Trophoblast cell (in vitro differentiated cells and primary cell): ENCODE measurements around the gene DMXL2. TPM values are rescaled to one million over a fixed set of nuclear protein-coding genes. Genes with fewer than 3 reads are reported as not detected.

ENCODE experiments used
- DNase-seq, 2 donors: peaks; one replicate each; pipeline ENCODE4 v3.0.0-alpha.2; 2016
- H2AFZ ChIP-seq: 2 replicates; pipeline ENCODE4 v1.6.1; 2013; ENCODE audit warnings: low read length, moderate library complexity, mild to moderate bottlenecking; ENCODE audit not compliant: insufficient read depth, poor library complexity
- H2AK5ac ChIP-seq: 2 replicates; pipeline ENCODE4 v1.6.1; 2013; ENCODE audit warnings: mild to moderate bottlenecking, low read length
- H2BK120ac ChIP-seq: 2 replicates; pipeline ENCODE4 v1.6.1; 2013; ENCODE audit warnings: low read length, mild to moderate bottlenecking, moderate library complexity; ENCODE audit not compliant: insufficient read depth, poor library complexity
- H2BK12ac ChIP-seq: 2 replicates; pipeline ENCODE4 v1.6.1; 2013; ENCODE audit warnings: mild to moderate bottlenecking, low read length, moderate library complexity
- H2BK5ac ChIP-seq: 2 replicates; pipeline ENCODE4 v1.6.1; 2013; ENCODE audit warnings: low read length, low read depth, moderate library complexity, mild to moderate bottlenecking; ENCODE audit not compliant: poor library complexity
- H3K14ac ChIP-seq: 2 replicates; pipeline ENCODE4 v1.6.1; 2013; ENCODE audit warnings: mild to moderate bottlenecking, low read length
- H3K18ac ChIP-seq: 2 replicates; pipeline ENCODE4 v1.6.1; 2013; ENCODE audit warnings: mild to moderate bottlenecking, low read length
- H3K23ac ChIP-seq: 2 replicates; pipeline ENCODE4 v1.6.1; 2013; ENCODE audit warnings: low read length
- H3K27ac ChIP-seq: 2 replicates; pipeline ENCODE4 v1.5.1; 2013; ENCODE audit warnings: low read depth, mild to moderate bottlenecking, inconsistent platforms, low read length, moderate library complexity
- H3K27me3 ChIP-seq: 2 replicates; pipeline ENCODE4 v1.6.1; 2013; ENCODE audit warnings: inconsistent platforms, mild to moderate bottlenecking, low read length, moderate library complexity; ENCODE audit not compliant: insufficient read depth
- H3K36me3 ChIP-seq, 2 experiments: 1 replicate in 1 of 2; 2 replicates in 1 of 2; pipeline ENCODE4 v1.6.1; 2013; ENCODE audit warnings: low read length in 2 of 2, mild to moderate bottlenecking in 2 of 2, moderate library complexity in 1 of 2; ENCODE audit not compliant: insufficient read depth in 2 of 2, control insufficient read depth in 1 of 2
- H3K4ac ChIP-seq: 2 replicates; pipeline ENCODE4 v1.6.1; 2013; ENCODE audit warnings: low read depth, mild to moderate bottlenecking, low read length, moderate library complexity
- H3K4me1 ChIP-seq, 2 experiments: 1 replicate in 1 of 2; 2 replicates in 1 of 2; pipeline ENCODE4 v1.6.1; 2013; ENCODE audit warnings: low read length in 2 of 2, mild to moderate bottlenecking in 2 of 2, moderate library complexity in 1 of 2; ENCODE audit not compliant: insufficient read depth in 2 of 2, control insufficient read depth in 1 of 2
- H3K4me2 ChIP-seq: 2 replicates; pipeline ENCODE4 v1.6.1; 2013; ENCODE audit warnings: inconsistent platforms, mild to moderate bottlenecking, low read length, moderate library complexity
- H3K4me3 ChIP-seq: 2 replicates; pipeline ENCODE4 v1.5.1; 2013; ENCODE audit warnings: mild to moderate bottlenecking, low read depth, low read length, inconsistent platforms
- H3K79me1 ChIP-seq: one replicate; pipeline ENCODE4 v1.6.1; 2013; ENCODE audit warnings: low read length
- H3K79me2 ChIP-seq: 2 replicates; pipeline ENCODE4 v1.6.1; 2013; ENCODE audit warnings: low read length, mild to moderate bottlenecking; ENCODE audit not compliant: control insufficient read depth, insufficient read depth, poor library complexity
- H3K9ac ChIP-seq: 2 replicates; pipeline ENCODE4 v1.6.1; 2013; ENCODE audit warnings: mild to moderate bottlenecking, low read length
- H3K9me3 ChIP-seq: 2 replicates; pipeline ENCODE4 v1.6.1; 2013; ENCODE audit warnings: low read depth, mild to moderate bottlenecking, control low read depth, inconsistent platforms, low read length; ENCODE audit not compliant: insufficient read depth
- H4K12ac ChIP-seq: 2 replicates; pipeline ENCODE4 v1.6.1; 2013; ENCODE audit warnings: low read depth, mild to moderate bottlenecking, low read length, moderate library complexity
- H4K8ac ChIP-seq: 2 replicates; pipeline ENCODE4 v1.6.1; 2013; ENCODE audit warnings: low read depth, mild to moderate bottlenecking, low read length, moderate library complexity
- H4K91ac ChIP-seq: one replicate; pipeline ENCODE4 v1.6.1; 2013; ENCODE audit warnings: low read depth, mild to moderate bottlenecking, low read length, moderate library complexity
- WGBS: extraction: QIAGEN DNeasy Blood & Tissue Kit; methylation state at CpG from one replicate; pipeline ENCODE4 v1.1.7; 2013; ENCODE audit warnings: missing lambda C conversion rate; ENCODE audit not compliant: insufficient read length, insufficient coverage; ENCODE audit errors: extremely low coverage; 5-methylcytosine and 5-hydroxymethylcytosine counted together
- polyA plus RNA-seq: library from polyadenylated mRNA; stranded (reverse); fragments of 200-250 nt; gene quantifications from 2 replicates; pipeline ENCODE4 v1.2.3, GENCODE V29; 2013

Gene DMXL2, protein sequence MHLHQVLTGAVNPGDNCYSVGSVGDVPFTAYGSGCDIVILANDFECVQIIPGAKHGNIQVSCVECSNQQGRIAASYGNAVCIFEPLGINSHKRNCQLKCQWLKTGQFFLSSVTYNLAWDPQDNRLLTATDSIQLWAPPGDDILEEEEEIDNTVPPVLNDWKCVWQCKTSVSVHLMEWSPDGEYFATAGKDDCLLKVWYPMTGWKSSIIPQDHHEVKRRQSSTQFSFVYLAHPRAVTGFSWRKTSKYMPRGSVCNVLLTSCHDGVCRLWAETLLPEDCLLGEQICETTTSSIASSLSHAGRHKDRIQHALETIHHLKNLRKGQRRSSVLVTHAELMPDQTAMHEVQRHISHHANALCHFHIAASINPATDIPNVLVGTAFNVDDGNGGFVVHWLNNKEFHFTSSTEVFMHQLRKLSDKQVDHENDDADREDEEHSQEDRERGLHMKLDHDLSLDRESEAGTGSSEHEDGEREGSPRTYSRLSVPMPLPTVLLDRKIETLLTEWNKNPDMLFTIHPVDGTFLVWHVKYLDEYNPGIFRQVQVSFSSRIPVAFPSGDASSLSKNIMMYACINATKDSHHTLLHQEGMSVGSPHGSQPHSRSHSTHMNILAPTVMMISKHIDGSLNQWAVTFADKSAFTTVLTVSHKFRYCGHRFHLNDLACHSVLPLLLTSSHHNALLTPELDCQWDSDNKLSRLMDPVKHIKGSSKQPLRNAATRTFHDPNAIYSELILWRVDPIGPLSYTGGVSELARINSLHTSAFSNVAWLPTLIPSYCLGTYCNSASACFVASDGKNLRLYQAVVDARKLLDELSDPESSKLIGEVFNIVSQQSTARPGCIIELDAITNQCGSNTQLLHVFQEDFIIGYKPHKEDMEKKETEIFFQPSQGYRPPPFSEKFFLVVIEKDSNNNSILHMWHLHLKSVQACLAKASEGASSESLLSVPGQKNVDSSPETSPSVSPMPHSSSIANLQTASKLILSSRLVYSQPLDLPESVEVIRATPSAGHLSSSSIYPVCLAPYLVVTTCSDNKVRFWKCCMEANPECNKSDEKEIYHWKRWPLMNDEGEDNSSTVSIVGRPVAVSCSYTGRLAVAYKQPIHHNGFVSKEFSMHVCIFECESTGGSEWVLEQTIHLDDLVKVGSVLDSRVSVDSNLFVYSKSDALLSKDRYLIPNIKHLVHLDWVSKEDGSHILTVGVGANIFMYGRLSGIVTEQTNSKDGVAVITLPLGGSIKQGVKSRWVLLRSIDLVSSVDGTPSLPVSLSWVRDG (N-terminal part only)
- polyA plus RNA-seq = 7.7 and 9.5 TPM in 2 replicates

DNA sequence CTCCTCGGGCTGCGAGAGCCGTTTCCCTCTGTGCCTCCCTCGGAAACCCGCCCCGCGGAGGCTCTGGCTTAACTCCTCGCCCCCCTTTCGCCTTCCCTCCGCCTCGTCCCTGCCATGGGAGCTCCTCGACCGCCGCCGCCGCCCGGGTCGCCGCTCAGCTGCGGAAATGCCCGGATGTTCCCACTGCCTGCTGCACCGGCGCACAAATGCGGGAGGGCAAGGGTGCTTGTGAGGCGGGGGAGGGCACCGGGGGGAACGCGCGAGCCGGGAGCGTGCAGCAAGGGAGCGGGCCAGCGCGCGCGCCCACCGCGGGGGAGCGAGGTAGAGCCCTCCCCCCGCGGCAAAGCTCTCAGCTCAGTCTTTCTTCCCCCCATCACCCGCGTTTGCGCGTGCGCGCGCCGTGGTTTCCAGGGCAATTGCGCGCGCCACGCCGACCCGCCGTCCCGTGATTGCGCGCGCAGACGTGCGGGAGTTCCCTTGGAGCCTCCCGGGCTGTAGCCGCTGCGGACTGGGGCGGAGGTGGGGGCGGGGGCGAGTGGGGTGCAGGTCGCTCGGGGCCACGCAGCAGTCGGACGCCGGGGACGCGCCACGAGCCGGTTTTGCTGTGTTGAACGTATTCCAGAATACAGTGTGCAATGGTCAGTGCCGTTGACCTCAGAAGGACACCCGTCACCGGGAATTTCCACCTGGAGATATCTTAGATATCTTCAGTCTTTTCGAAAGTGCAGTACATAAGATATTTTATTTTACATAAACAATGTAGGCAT, at the start of gene DMXL2:
Gene DMXL2, minus strand, starts transcription at position 168 of the 767 bp plus-strand sequence. CDS start 226 bp downstream, outside the sequence.
- H3K27ac ChIP-seq = peak within 1 kb of the TSS; percentile 52
- H2AFZ ChIP-seq = peak within 1 kb of the TSS; percentile 96
- peak within 1 kb of the TSS; percentile 82 for H3K14ac ChIP-seq
- H4K8ac ChIP-seq = peak within 1 kb of the TSS; percentile 59
- peaks cover 9% of the 10 kb centered on the region for H3K79me1 ChIP-seq
- peak within 1 kb of the TSS; percentile 10 for H2BK5ac ChIP-seq
- H3K9ac ChIP-seq = peak within 1 kb of the TSS; percentile 74
- H3K4me3 ChIP-seq = peak within 1 kb of the TSS; percentile 80
- H4K12ac ChIP-seq = peak within 1 kb of the TSS; percentile 82
- peak within 1 kb of the TSS; percentile 20 for H2AK5ac ChIP-seq
- no peak within 1 kb of the TSS for H3K23ac ChIP-seq
- peak within 1 kb of the TSS; percentile 26 for H2BK12ac ChIP-seq
- whole genome bisulfite sequencing = no CpG with 5 or more reads among the region's 83 CpGs
- H2BK120ac ChIP-seq = peak within 1 kb of the TSS; percentile 65
- H3K4ac ChIP-seq = peak within 1 kb of the TSS; percentile 28
- H3K27me3 ChIP-seq = no peaks in the 10 kb centered on the region
- peaks cover 5% of the 10 kb centered on the region for H3K79me2 ChIP-seq
- H3K4me1 ChIP-seq = no peaks in the 10 kb centered on the region
- H3K4me2 ChIP-seq = peak within 1 kb of the TSS; percentile 96
- DNase-seq = peak; percentile 66 to 87
- H3K9me3 ChIP-seq = no peaks in the 10 kb centered on the region
- peak within 1 kb of the TSS; percentile 41 for H4K91ac ChIP-seq
- peak within 1 kb of the TSS; percentile 41 for H3K18ac ChIP-seq
- H3K36me3 ChIP-seq = no peaks in the 10 kb centered on the region

DNA sequence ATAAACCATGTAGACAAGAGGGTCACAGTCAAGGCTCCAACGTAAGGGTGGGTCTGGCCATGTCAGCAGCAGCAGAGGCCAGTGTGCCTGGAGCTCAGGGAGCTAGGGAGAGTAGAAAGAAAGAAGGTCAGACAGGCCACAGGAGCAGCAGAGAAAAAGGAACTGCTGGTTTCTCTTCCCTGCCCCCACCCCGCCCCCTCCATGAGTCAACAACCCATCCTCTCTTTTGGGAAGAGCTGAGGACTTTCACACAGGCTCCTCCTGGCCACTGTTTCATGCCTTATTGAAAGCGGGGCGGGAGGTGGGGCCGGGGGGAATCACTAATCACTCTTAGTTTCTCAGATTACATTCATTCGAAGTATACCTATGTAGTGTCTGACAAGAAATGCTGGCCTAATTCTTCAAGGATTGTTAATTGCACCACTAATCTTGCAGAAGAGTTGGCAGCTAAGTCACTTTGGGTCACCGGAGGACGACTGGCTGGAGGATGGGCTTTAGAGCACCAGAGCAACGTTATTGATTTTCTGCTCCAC, 49.6 kb upstream of the DMXL2 start:
- no peak overlapping the region for H3K18ac ChIP-seq

DNA sequence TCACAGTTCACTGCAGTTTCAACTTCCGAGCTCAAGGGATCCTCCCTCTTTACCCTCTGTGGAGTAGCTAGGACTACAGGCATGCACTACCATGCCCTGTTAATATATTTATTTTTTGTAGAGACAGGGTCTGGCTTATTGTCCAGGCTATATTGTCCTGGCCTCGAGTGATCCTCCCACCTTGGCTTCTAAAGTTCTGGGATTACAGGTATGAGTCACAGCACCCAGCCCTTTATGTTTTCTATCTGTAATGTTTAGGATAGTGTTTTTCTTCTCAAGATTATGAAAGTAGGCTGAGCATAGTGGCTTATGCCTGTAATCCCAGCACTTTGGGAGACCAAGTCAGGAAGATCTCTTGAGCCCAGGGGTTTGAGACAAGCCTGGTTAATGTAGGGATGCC, 46.8 kb upstream of the DMXL2 start:
- Histone ChIP-seq H3K79me1 (no peaks in the 10 kb centered on the region), H3K23ac (no peak overlapping the region)
- WGBS = no CpG with 5 or more reads among the region's 2 CpGs

More for the DNA sequence above, 49.6 kb upstream of the DMXL2 start:
- no CpG with 5 or more reads among the region's 9 CpGs for WGBS
- Histone ChIP-seq H3K79me1 (no peaks in the 10 kb centered on the region), H3K4me3 (no peak overlapping the region), H3K23ac (no peak overlapping the region), H3K4ac (no peak overlapping the region), H3K27me3 (peaks cover 2% of the 10 kb centered on the region), H4K91ac (no peak overlapping the region), H3K14ac (no peak overlapping the region), H2BK12ac (no peak overlapping the region), H3K36me3 (no peaks in the 10 kb centered on the region), H3K9ac (no peak overlapping the region), H3K4me1 (no peaks in the 10 kb centered on the region), H3K27ac (no peak overlapping the region), H4K12ac (no peak overlapping the region), H4K8ac (no peak overlapping the region), H3K79me2 (no peaks in the 10 kb centered on the region), H2BK120ac (no peak overlapping the region), H2BK5ac (no peak overlapping the region), H3K9me3 (no peaks in the 10 kb centered on the region), H2AK5ac (no peak overlapping the region), H3K4me2 (no peak overlapping the region), H2AFZ (no peak overlapping the region)
- no peak for DNase-seq

More for the DNA sequence above, 46.8 kb upstream of the DMXL2 start:
- no peaks in the 10 kb centered on the region for H3K9me3 ChIP-seq
- H3K27ac ChIP-seq = no peak overlapping the region
- no peak overlapping the region for H2BK5ac ChIP-seq
- no peak overlapping the region for H4K8ac ChIP-seq
- H3K4ac ChIP-seq = no peak overlapping the region
- peaks cover 2% of the 10 kb centered on the region for H3K27me3 ChIP-seq
- H3K79me2 ChIP-seq = no peaks in the 10 kb centered on the region
- no peaks in the 10 kb centered on the region for H3K4me1 ChIP-seq
- H2BK12ac ChIP-seq = no peak overlapping the region
- H4K91ac ChIP-seq = no peak overlapping the region
- no peak overlapping the region for H2AFZ ChIP-seq
- H3K18ac ChIP-seq = no peak overlapping the region
- DNase-seq = no peak
- no peak overlapping the region for H3K9ac ChIP-seq
- H2BK120ac ChIP-seq = no peak overlapping the region
- H4K12ac ChIP-seq = no peak overlapping the region
- H3K14ac ChIP-seq = no peak overlapping the region
- no peaks in the 10 kb centered on the region for H3K36me3 ChIP-seq
- no peak overlapping the region for H2AK5ac ChIP-seq
- no peak overlapping the region for H3K4me3 ChIP-seq
- no peak overlapping the region for H3K4me2 ChIP-seq
